Liver (tissue), 9 donors: ENCODE results near the gene TEKTIP1. TPM values are rescaled to one million over a fixed set of nuclear protein-coding genes. Genes with fewer than 3 reads are reported as not detected.

Source experiments
- DNase-seq: peaks from one replicate; pipeline ENCODE4 v3.0.0-alpha.2; 2017; ENCODE audit warnings: low spot score
- H3K27ac ChIP-seq, 2 donors: one replicate each; pipeline ENCODE4 v1.7.0; 2013; ENCODE audit warnings: inconsistent platforms in 2 of 2, low read length in 2 of 2, control low read depth in 1 of 2, low read depth in 1 of 2, mild to moderate bottlenecking in 1 of 2
- H3K27me3 ChIP-seq, 4 donors: one replicate each; pipeline versions ENCODE4 v1.6.1 to v1.7.0; 2013; ENCODE audit warnings: low read length in 3 of 4, inconsistent platforms in 1 of 4, mild to moderate bottlenecking in 1 of 4, moderate library complexity in 1 of 4; ENCODE audit not compliant: control insufficient read depth in 4 of 4, insufficient read depth in 4 of 4
- H3K36me3 ChIP-seq, 4 donors: one replicate each; pipeline versions ENCODE4 v1.6.1 to v1.7.0; 2013; ENCODE audit warnings: low read length in 3 of 4, mild to moderate bottlenecking in 3 of 4, low read depth in 1 of 4, moderate library complexity in 1 of 4; ENCODE audit not compliant: control insufficient read depth in 4 of 4, insufficient read depth in 3 of 4
- H3K4me1 ChIP-seq, 4 donors: one replicate each; pipeline versions ENCODE4 v1.6.1 to v1.7.0; 2013; ENCODE audit warnings: low read length in 3 of 4, mild to moderate bottlenecking in 3 of 4, moderate library complexity in 1 of 4; ENCODE audit not compliant: control insufficient read depth in 4 of 4, insufficient read depth in 4 of 4
- H3K4me3 ChIP-seq, 3 donors: one replicate each; pipeline versions ENCODE4 v1.6.1 to v1.7.0; 2013; ENCODE audit warnings: low read length in 3 of 3, control low read depth in 1 of 3, low read depth in 1 of 3, mild to moderate bottlenecking in 1 of 3
- H3K9ac ChIP-seq, 2 donors: one replicate each; pipeline ENCODE4 v1.7.0; 2013; ENCODE audit warnings: low read length in 2 of 2, mild to moderate bottlenecking in 2 of 2, moderate library complexity in 2 of 2, control low read depth in 1 of 2, low read depth in 1 of 2
- H3K9me3 ChIP-seq, 4 donors: one replicate each; pipeline versions ENCODE4 v1.6.1 to v1.7.0; 2013; ENCODE audit warnings: low read length in 3 of 4; ENCODE audit not compliant: control insufficient read depth in 4 of 4
- FOXA1 ChIP-seq: IDR thresholded peaks from 2 replicates; pipeline ENCODE4 v1.6.1; 2016; ENCODE audit warnings: antibody characterized with exemption
- FOXA2 ChIP-seq: IDR thresholded peaks from 2 replicates; pipeline ENCODE4 v1.6.1; 2016; ENCODE audit warnings: antibody characterized with exemption
- GABPA ChIP-seq, 2 donors: IDR thresholded peaks in 1 of 2; conservative IDR thresholded peaks in 1 of 2; 2 replicates each; pipeline ENCODE4 v1.6.1; 2016; ENCODE audit warnings: antibody characterized with exemption in 2 of 2, mild to moderate bottlenecking in 1 of 2, moderate library complexity in 1 of 2
- HNF4A ChIP-seq, 2 donors: conservative IDR thresholded peaks; 2 replicates each; pipeline ENCODE4 v1.6.1; 2016; ENCODE audit warnings: antibody characterized with exemption in 2 of 2, mild to moderate bottlenecking in 2 of 2
- HNF4G ChIP-seq: IDR thresholded peaks from 2 replicates; pipeline ENCODE4 v1.6.1; 2016; ENCODE audit warnings: antibody characterized with exemption
- JUND ChIP-seq, 2 donors: IDR thresholded peaks; 2 replicates each; pipeline ENCODE4 v1.6.1; 2016; ENCODE audit warnings: antibody characterized with exemption in 2 of 2
- NR2F2 ChIP-seq: IDR thresholded peaks from 2 replicates; pipeline ENCODE4 v1.6.1; 2016; ENCODE audit warnings: antibody characterized with exemption
- RAD21 ChIP-seq, 2 donors: IDR thresholded peaks; 2 replicates each; pipeline ENCODE4 v1.6.1; 2016; ENCODE audit warnings: antibody characterized with exemption in 2 of 2, mild to moderate bottlenecking in 2 of 2
- RXRA ChIP-seq, 2 donors: IDR thresholded peaks; 2 replicates each; pipeline ENCODE4 v1.6.1; 2017 to 2018; ENCODE audit warnings: antibody characterized with exemption in 2 of 2, mild to moderate bottlenecking in 1 of 2
- SP1 ChIP-seq: IDR thresholded peaks from 2 replicates; pipeline ENCODE4 v1.6.1; 2018; ENCODE audit warnings: antibody characterized with exemption, mild to moderate bottlenecking
- TAF1 ChIP-seq: conservative IDR thresholded peaks from 2 replicates; pipeline ENCODE4 v1.6.1; 2016; ENCODE audit warnings: antibody characterized with exemption, mild to moderate bottlenecking
- YY1 ChIP-seq: IDR thresholded peaks from 2 replicates; pipeline ENCODE4 v1.6.1; 2016; ENCODE audit warnings: antibody characterized with exemption, mild to moderate bottlenecking
- WGBS: extraction: QIAGEN DNeasy Blood & Tissue Kit; methylation state at CpG from one replicate; pipeline ENCODE4 v1.1.7; 2013; 5-methylcytosine and 5-hydroxymethylcytosine counted together
- polyA plus RNA-seq, 2 donors: library from polyadenylated mRNA; stranded (reverse) in 1 of 2; unstranded in 1 of 2; fragments of 200-250 nt in 1 of 2; fragments of >200 nt in 1 of 2; fragmentation: Nextera tagmentation in 1 of 2; extraction: Ambion mirVana in 1 of 2; gene quantifications; one replicate each; pipeline versions ENCODE4 v1.2.1 to v1.2.3, GENCODE V29; 2013 to 2015
- total RNA-seq, 2 donors: library from RNA; depleted of rRNA; stranded (reverse); fragments of >200 nt; gene quantifications; one replicate each; pipeline ENCODE4 v1.2.3, GENCODE V29; 2014
- TF ChIP-seq, protein P1 (sequence below): IDR thresholded peaks from 2 replicates; pipeline ENCODE4 v1.6.1; 2016; ENCODE audit warnings: antibody characterized with exemption
- TF ChIP-seq, protein P2 (sequence below): fragments of 150-350 bp; IDR thresholded peaks from 2 replicates; pipeline ENCODE4 v1.5.1; 2017; ENCODE audit warnings: improper control_type of control experiment, low read depth, low read length; ENCODE audit not compliant: missing input control
- TF ChIP-seq, protein P3 (sequence below): IDR thresholded peaks from 2 replicates; pipeline ENCODE4 v1.6.1; 2016; ENCODE audit warnings: antibody characterized with exemption
- TF ChIP-seq, protein P4 (sequence below): IDR thresholded peaks from 2 replicates; pipeline ENCODE4 v1.6.1; 2016; ENCODE audit warnings: antibody characterized with exemption
- TF ChIP-seq, protein P5 (sequence below): IDR thresholded peaks from 2 replicates; pipeline ENCODE4 v1.6.1; 2016; ENCODE audit warnings: antibody characterized with exemption, mild to moderate bottlenecking
- donor health status: healthy.
- donor health status: healthy.
- donor health status: healthy.
- donor health status: healthy.
- donor health status: healthy.

The TEKTIP1 gene
- total and polyA plus RNA-seq, 4 donors = 0.17 TPM; not detected in 3

DNA sequence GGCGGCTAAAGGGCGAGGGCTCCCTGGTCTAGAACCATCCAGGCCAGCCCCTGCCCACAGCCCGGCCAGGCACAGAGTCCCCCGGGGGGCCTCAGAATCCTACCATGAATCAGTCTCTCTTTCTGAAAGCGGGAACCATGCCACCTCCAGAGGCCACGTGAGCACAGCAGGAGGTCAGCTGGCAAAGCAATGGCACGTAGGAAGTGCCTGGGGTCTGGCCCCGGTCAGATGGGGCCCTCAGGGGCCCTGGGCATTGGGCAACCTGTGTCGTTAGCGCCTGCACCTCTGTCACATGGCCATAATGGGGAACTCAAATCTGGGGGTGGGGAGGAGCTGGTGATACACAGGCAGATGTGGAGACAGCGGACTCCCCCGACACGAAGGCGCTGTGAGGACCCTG is 9.6 kb downstream of the TEKTIP1 start:
- no peak for DNase-seq
- TF ChIP-seq YY1 = no peak
- TF ChIP-seq, protein P1, sequence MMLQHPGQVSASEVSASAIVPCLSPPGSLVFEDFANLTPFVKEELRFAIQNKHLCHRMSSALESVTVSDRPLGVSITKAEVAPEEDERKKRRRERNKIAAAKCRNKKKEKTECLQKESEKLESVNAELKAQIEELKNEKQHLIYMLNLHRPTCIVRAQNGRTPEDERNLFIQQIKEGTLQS = no peak
- TF ChIP-seq, protein P2, sequence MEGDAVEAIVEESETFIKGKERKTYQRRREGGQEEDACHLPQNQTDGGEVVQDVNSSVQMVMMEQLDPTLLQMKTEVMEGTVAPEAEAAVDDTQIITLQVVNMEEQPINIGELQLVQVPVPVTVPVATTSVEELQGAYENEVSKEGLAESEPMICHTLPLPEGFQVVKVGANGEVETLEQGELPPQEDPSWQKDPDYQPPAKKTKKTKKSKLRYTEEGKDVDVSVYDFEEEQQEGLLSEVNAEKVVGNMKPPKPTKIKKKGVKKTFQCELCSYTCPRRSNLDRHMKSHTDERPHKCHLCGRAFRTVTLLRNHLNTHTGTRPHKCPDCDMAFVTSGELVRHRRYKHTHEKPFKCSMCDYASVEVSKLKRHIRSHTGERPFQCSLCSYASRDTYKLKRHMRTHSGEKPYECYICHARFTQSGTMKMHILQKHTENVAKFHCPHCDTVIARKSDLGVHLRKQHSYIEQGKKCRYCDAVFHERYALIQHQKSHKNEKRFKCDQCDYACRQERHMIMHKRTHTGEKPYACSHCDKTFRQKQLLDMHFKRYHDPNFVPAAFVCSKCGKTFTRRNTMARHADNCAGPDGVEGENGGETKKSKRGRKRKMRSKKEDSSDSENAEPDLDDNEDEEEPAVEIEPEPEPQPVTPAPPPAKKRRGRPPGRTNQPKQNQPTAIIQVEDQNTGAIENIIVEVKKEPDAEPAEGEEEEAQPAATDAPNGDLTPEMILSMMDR = no peak
- TF ChIP-seq RAD21 (IDR thresholded peaks at IDR 0.05) = no peak
- TF ChIP-seq, protein P3, sequence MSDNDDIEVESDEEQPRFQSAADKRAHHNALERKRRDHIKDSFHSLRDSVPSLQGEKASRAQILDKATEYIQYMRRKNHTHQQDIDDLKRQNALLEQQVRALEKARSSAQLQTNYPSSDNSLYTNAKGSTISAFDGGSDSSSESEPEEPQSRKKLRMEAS = no peak
- TF ChIP-seq GABPA (IDR thresholded peaks at IDR 0.05 in 1 of 2, conservative IDR thresholded peaks at IDR 0.05 in 1 of 2) = no peak
- TF ChIP-seq, protein P4, sequence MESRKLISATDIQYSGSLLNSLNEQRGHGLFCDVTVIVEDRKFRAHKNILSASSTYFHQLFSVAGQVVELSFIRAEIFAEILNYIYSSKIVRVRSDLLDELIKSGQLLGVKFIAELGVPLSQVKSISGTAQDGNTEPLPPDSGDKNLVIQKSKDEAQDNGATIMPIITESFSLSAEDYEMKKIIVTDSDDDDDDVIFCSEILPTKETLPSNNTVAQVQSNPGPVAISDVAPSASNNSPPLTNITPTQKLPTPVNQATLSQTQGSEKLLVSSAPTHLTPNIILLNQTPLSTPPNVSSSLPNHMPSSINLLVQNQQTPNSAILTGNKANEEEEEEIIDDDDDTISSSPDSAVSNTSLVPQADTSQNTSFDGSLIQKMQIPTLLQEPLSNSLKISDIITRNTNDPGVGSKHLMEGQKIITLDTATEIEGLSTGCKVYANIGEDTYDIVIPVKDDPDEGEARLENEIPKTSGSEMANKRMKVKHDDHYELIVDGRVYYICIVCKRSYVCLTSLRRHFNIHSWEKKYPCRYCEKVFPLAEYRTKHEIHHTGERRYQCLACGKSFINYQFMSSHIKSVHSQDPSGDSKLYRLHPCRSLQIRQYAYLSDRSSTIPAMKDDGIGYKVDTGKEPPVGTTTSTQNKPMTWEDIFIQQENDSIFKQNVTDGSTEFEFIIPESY = no peak
- no peak for TF ChIP-seq JUND (IDR thresholded peaks at IDR 0.05)
- TF ChIP-seq, protein P5, sequence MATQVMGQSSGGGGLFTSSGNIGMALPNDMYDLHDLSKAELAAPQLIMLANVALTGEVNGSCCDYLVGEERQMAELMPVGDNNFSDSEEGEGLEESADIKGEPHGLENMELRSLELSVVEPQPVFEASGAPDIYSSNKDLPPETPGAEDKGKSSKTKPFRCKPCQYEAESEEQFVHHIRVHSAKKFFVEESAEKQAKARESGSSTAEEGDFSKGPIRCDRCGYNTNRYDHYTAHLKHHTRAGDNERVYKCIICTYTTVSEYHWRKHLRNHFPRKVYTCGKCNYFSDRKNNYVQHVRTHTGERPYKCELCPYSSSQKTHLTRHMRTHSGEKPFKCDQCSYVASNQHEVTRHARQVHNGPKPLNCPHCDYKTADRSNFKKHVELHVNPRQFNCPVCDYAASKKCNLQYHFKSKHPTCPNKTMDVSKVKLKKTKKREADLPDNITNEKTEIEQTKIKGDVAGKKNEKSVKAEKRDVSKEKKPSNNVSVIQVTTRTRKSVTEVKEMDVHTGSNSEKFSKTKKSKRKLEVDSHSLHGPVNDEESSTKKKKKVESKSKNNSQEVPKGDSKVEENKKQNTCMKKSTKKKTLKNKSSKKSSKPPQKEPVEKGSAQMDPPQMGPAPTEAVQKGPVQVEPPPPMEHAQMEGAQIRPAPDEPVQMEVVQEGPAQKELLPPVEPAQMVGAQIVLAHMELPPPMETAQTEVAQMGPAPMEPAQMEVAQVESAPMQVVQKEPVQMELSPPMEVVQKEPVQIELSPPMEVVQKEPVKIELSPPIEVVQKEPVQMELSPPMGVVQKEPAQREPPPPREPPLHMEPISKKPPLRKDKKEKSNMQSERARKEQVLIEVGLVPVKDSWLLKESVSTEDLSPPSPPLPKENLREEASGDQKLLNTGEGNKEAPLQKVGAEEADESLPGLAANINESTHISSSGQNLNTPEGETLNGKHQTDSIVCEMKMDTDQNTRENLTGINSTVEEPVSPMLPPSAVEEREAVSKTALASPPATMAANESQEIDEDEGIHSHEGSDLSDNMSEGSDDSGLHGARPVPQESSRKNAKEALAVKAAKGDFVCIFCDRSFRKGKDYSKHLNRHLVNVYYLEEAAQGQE = no peak
- TF ChIP-seq SP1 = no peak
- no peak for TF ChIP-seq NR2F2
- no peak for TF ChIP-seq HNF4G
- TF ChIP-seq RXRA (IDR thresholded peaks at IDR 0.05) = no peak
- WGBS = 76% methylated on average over 14 of the region's 14 CpGs
- H3K9ac ChIP-seq = no peak overlapping the region
- peaks cover 0 to 12% (median 8%) of the 10 kb centered on the region in 4 donors for H3K36me3 ChIP-seq
- H3K4me3 ChIP-seq = no peak overlapping the region
- no peak overlapping the region for H3K27ac ChIP-seq
- H3K9me3 ChIP-seq = no peaks in the 10 kb centered on the region
- no peaks in the 10 kb centered on the region for H3K27me3 ChIP-seq
- peaks cover 0 to 12% (median 3%) of the 10 kb centered on the region in 4 donors for H3K4me1 ChIP-seq

DNA sequence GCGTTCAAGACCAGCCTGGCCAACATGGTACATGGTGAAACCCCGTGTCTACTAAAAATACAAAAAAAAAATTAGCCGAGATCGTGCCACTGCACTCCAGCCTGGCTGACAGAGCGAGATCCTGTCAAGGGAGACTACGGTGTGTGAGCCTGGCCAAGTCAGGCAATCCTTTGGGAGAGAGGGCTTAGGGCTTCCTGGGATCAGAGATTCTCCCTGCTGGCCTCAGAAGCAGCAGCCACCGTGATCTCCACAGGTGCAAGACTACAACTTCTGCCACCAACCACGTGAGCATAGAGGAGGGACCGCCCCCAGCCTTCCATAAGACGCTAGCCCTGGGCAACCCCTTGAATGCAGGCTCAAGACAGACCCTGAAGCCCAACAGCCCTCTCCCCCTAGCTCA is 10.8 kb downstream of the TEKTIP1 start:
- no peaks in the 10 kb centered on the region for H3K9me3 ChIP-seq
- no peak overlapping the region for H3K27ac ChIP-seq
- H3K4me1 ChIP-seq = peaks cover 4 to 24% (median 10%) of the 10 kb centered on the region in 4 donors
- H3K4me3 ChIP-seq = no peak overlapping the region
- DNase-seq = no peak
- TF ChIP-seq TAF1 = no peak
- TF ChIP-seq FOXA2 = no peak
- TF ChIP-seq RXRA (IDR thresholded peaks at IDR 0.05) = no peak
- TF ChIP-seq, protein P4 = no peak
- no peak for TF ChIP-seq FOXA1
- no peak for TF ChIP-seq HNF4A (conservative IDR thresholded peaks at IDR 0.05)
- TF ChIP-seq HNF4G = no peak
- TF ChIP-seq, protein P3 = no peak
- TF ChIP-seq, protein P1 = no peak
- TF ChIP-seq JUND (IDR thresholded peaks at IDR 0.05) = no peak
- TF ChIP-seq, protein P2 = no peak
- no peaks in the 10 kb centered on the region for H3K27me3 ChIP-seq
- 89% methylated on average over 10 of the region's 10 CpGs for WGBS
- peaks cover 0 to 9% (median 5%) of the 10 kb centered on the region in 4 donors for H3K36me3 ChIP-seq
- H3K9ac ChIP-seq = no peak overlapping the region
